ENCODE measurements around the gene MEGF8.

- TF ChIP-seq CTCF (IDR thresholded peaks at IDR 0.05) = no peak
- no peak for TF ChIP-seq POLR2A (IDR thresholded peaks at IDR 0.05)
These were observed 72.1 kb downstream of the MEGF8 start for GRCh38 chr19:42397263-42398166.
